Epithelial cell of prostate (primary cell): ENCODE data around the gene MYCBPAP.
A peak's percentile ranks its signal among the peaks of the same experiment; 100 is the strongest.

ENCODE experiments used
- DNase-seq: peaks from one replicate; pipeline ENCODE4 v3.0.0-alpha.2; 2011; ENCODE audit warnings: low read depth, low spot score
- H3K27ac ChIP-seq: fragments of 450-650 bp; 2 replicates; pipeline ENCODE4 v1.5.1; 2017; ENCODE audit warnings: mild to moderate bottlenecking

MYCBPAP gene

GRCh38 chr17:50507871-50508572 is at the start of gene MYCBPAP:
Gene MYCBPAP (plus strand): TSS chr17:50508439. CDS start chr17:50508675, 236 bp downstream.
- H3K27ac ChIP-seq: peak within 1 kb of the TSS; percentile 24
- DNase-seq: no peak

- peak; percentile 57 for DNase-seq
- H3K27ac ChIP-seq: peak overlapping the region; percentile 34
Measured at GRCh38 chr17:50458701-50459676, 49.2 kb upstream of the MYCBPAP start.

- H3K27ac ChIP-seq: no peak overlapping the region
- no peak for DNase-seq
Measured at GRCh38 chr17:50459756-50460155, 48.5 kb upstream of the MYCBPAP start.

- DNase-seq: no peak
- H3K27ac ChIP-seq: no peak overlapping the region
Measured at GRCh38 chr17:50460831-50461526, 47.3 kb upstream of the MYCBPAP start.

GRCh38 chr17:50461550-50462132 is 46.6 kb upstream of the MYCBPAP start:
- no peak for DNase-seq
- H3K27ac ChIP-seq: no peak overlapping the region

- DNase-seq: no peak
- no peak overlapping the region for H3K27ac ChIP-seq
Measured at GRCh38 chr17:50462446-50462845, 45.8 kb upstream of the MYCBPAP start.

- no peak overlapping the region for H3K27ac ChIP-seq
- no peak for DNase-seq
Measured at GRCh38 chr17:50464121-50464520, 44.1 kb upstream of the MYCBPAP start.

GRCh38 chr17:50464736-50465135 is 43.5 kb upstream of the MYCBPAP start:
- no peak for DNase-seq
- H3K27ac ChIP-seq: no peak overlapping the region

- DNase-seq: no peak
- H3K27ac ChIP-seq: no peak overlapping the region
Measured at GRCh38 chr17:50465171-50465570, 43.1 kb upstream of the MYCBPAP start.

GRCh38 chr17:50465635-50466034 is 42.6 kb upstream of the MYCBPAP start:
- no peak for DNase-seq
- no peak overlapping the region for H3K27ac ChIP-seq

- DNase-seq: no peak
- H3K27ac ChIP-seq: no peak overlapping the region
Measured at GRCh38 chr17:50466371-50467113, 41.7 kb upstream of the MYCBPAP start.

GRCh38 chr17:50467114-50467854 is 41.0 kb upstream of the MYCBPAP start:
- no peak for DNase-seq
- H3K27ac ChIP-seq: no peak overlapping the region

- no peak overlapping the region for H3K27ac ChIP-seq
- no peak for DNase-seq
Measured at GRCh38 chr17:50467855-50468303, 40.4 kb upstream of the MYCBPAP start.

GRCh38 chr17:50468304-50469207 is 39.7 kb upstream of the MYCBPAP start, which contains the start of gene CHAD:
Gene CHAD (minus strand): TSS chr17:50468880. CDS start chr17:50468813, 67 bp downstream.
- no peak within 1 kb of the TSS for H3K27ac ChIP-seq
- no peak for DNase-seq

- no peak for DNase-seq
- no peak overlapping the region for H3K27ac ChIP-seq
Measured at GRCh38 chr17:50469208-50469605, 39.0 kb upstream of the MYCBPAP start.

GRCh38 chr17:50469671-50470305 is 38.5 kb upstream of the MYCBPAP start:
- no peak overlapping the region for H3K27ac ChIP-seq
- no peak for DNase-seq

GRCh38 chr17:50470426-50470825 is 37.8 kb upstream of the MYCBPAP start:
- no peak for DNase-seq
- no peak overlapping the region for H3K27ac ChIP-seq
